Activated CD4-positive, alpha-beta T cell treated with anti-CD3 and anti-CD28 coated beads, Interleukin-2, amount 50 U/mL, for 1 hour (primary cell): ENCODE data around the gene KRTAP24-1.

ENCODE experiments used
- DNase-seq: peaks from one replicate; pipeline ENCODE4 v3.0.0-alpha.2; 2020

The KRTAP24-1 gene

DNA sequence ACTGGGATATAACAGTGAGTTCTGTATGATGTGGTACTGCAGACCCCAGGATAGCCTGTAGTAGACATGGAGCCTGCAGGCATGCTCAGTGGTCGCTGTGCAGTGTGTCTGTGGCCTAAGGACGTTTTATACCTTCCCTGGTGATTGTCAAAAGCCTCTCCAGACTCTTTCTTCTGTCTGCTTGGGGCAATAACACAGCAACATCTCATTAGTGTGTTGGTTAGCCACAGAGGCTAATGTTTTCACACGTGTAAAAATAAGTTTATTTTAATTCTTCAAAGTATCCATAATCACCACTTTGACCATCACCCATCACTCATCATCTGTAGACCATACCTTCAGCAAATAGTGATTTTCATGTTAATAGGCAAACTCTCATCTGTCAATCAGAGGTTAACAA lies at the start of gene KRTAP24-1:
Gene KRTAP24-1, minus strand, starts transcription at position 101 of the 400 bp plus-strand sequence. Its CDS starts 18 bp downstream, at position 83.
- DNase-seq: no peak

- no peak for DNase-seq
Measured at GRCh38 chr21:30329203-30329875, 46.6 kb upstream of the KRTAP24-1 start.

DNA sequence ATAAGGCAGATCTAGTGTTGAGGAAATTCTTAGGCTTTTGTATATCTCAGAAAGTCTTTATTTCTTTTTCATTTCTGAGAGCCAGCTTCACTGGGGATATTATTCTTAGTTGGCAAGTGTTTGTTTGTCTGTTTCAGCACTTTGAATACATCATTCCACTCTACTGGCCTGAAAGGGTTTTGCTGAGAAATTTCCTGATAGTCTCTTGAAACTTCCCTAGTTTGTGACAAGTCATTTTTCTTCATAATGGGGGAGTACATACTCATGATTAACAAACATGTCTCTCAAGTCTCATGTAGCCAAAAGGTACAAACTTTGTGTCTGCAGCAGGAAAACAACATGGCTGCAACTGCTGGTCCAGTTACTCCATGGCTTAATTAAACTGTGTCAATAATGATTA lies 43.6 kb upstream of the KRTAP24-1 start:
- no peak for DNase-seq

DNA sequence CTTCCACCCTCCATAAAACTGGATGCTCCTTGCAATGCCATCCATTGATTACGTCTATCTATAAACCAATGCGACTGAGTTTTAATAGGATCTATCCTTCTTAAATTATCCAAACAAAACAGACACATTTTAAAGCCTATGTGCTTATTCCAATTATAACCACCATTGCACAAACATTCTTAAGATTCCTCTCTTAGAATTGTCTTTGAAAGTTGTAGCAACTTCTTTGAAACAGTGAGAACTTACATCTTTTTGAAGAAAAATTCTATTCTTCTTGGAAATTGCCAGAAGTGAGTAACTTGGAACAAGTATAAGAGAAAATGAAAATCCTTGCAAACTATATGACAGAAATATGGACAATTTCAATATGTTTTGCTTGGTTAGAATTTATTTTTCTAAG lies 37.5 kb upstream of the KRTAP24-1 start, which contains the start of gene KRTAP26-1:
Gene KRTAP26-1, minus strand, starts transcription at position 101 of the 400 bp plus-strand sequence. CDS start 280 bp downstream, outside the sequence.
- no peak for DNase-seq

DNA sequence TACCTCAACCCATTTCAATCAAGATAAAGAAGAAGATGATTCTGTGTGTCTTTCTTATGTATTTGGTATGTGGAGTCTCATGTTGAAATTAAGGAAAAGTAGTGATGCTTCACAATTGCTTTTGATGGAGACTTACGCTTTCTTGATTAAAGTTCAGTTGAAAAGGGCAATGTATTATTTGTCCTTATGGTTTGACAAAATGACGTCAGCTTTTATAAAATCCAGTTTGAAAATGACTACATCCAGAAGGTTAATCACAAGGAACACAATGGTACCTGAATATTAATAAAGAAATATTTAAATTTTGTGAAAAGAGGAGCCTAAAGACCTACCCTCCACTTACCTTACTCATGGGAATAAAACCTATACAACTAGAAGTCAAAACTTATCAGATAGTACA lies 33.0 kb upstream of the KRTAP24-1 start:
- DNase-seq: no peak

GRCh38 chr21:30306884-30307283 lies 24.1 kb upstream of the KRTAP24-1 start:
- DNase-seq: no peak

DNA sequence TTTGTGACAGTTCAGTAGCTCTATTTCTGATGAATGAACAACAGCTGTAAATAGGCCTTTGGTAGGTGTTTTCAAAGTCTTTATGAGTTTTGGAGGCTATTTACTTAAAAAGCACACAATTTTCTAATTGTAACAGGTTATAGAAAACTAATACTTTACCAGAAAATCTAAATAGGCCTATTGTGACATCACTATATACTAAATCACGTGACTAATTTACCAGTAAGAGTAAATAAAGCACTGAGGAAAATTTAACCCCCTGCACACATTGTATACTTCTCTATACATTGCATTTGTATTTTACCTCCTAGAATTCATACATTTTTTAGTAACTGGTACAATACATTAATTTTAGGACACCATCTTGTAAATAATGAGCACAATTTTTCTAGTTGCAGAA lies 22.4 kb upstream of the KRTAP24-1 start:
- DNase-seq: no peak

- no peak for DNase-seq
Measured at GRCh38 chr21:30289215-30289614, 6.5 kb upstream of the KRTAP24-1 start, which contains the start of gene KRTAP25-1. KRTAP25-1 (minus strand) TSS chr21:30289514; CDS start chr21:30289490, 24 bp downstream.

GRCh38 chr21:30271611-30272010 lies 11.1 kb downstream of the KRTAP24-1 start:
- no peak for DNase-seq

DNA sequence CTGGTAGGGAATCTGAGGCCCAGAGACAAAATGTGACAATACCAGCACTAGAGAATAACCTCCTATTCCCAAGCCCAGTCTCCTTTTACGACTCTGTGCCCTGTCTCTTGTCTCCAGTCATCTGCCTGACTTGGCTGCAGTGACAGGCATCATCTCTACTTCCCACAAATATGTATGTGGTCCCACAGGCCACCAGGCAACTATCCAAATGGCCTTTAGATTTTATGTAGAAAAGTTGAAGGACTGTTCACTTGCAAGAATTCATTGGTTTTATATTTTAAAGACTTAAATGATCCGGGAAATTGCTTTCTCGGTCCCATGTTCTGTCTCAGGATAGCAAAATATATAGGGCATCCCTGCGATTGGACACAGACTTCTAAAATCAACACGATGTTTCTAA lies 11.6 kb downstream of the KRTAP24-1 start:
- no peak for DNase-seq

- no peak for DNase-seq
Measured at GRCh38 chr21:30269803-30270530, 12.8 kb downstream of the KRTAP24-1 start.

- DNase-seq: no peak
Measured at GRCh38 chr21:30268608-30269197, 14.0 kb downstream of the KRTAP24-1 start.

DNA sequence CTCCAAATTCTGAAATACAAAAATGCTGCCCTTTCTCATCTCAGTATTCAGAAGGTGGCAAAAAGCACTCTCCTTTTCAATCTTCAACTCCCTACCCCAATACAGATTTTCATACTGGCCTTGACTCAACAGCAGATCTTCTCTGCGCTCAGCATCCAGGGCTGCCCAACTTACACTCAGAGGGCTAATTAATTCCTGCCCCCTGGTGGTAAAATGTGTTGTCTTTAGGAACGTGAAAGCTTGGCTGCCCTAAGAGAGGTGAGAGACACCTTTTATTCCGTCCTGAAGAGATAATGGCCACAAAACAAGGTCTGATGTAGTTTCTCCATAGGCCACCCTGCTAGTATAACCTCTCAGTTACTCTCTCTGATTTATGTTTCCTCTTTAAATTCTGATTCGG lies 25.0 kb downstream of the KRTAP24-1 start:
- no peak for DNase-seq

DNA sequence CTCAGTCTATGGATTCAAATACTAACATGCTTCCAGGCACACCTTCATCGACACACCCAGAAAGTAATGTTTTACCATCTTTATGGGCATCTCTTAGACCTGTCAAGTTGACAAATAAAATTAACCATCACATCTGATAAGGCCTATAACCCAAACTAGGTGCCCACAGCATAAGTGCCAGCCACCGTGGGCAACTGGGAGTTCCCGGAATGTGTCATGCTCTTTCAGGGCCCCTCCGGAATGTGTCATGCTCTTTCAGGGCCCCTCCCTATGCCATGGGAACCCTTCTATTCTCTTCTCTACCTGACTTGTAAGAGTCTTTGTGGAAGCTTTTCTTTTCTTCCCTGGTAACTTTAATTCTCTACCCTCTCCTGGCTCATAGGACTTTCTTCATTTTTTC lies 26.6 kb downstream of the KRTAP24-1 start:
- DNase-seq: no peak

DNA sequence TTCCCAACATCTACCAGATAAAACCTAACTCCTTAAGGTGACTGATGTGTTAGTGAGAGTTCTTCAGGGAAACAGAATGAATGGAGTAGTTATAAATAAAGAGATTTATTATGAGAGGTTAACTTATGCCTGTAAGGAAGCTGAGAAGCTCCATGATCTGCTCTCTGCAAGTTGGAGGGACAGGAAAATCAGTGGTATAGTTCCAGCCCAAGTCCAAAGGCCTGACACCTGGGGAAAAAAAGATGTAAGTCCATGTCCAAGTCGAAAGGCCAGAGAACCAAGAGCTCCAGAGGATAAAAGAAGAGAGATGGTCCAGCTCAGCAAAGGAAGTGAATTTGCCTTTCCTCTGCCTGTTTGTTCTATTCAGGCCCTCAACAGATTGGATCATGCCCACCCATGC lies 27.1 kb downstream of the KRTAP24-1 start:
- DNase-seq: no peak

GRCh38 chr21:30251781-30252180 lies 31.0 kb downstream of the KRTAP24-1 start:
- DNase-seq: no peak

- no peak for DNase-seq
Measured at GRCh38 chr21:30249936-30250335, 32.8 kb downstream of the KRTAP24-1 start.

GRCh38 chr21:30248844-30249243 lies 33.9 kb downstream of the KRTAP24-1 start:
- no peak for DNase-seq

- no peak for DNase-seq
Measured at GRCh38 chr21:30245061-30245460, 37.7 kb downstream of the KRTAP24-1 start.

GRCh38 chr21:30243691-30244090 lies 39.1 kb downstream of the KRTAP24-1 start:
- DNase-seq: no peak

- DNase-seq: no peak
Measured at GRCh38 chr21:30240661-30241060, 42.1 kb downstream of the KRTAP24-1 start.

GRCh38 chr21:30238168-30238567 lies 44.6 kb downstream of the KRTAP24-1 start:
- no peak for DNase-seq

GRCh38 chr21:30234643-30235042 lies 48.1 kb downstream of the KRTAP24-1 start:
- DNase-seq: no peak

- DNase-seq: no peak
Measured at GRCh38 chr21:30234050-30234449, 48.7 kb downstream of the KRTAP24-1 start.
